Measurements from ENCODE around the gene DNAH12.

DNAH12 gene

GRCh38 chr3:57544181-57545125 lies at the start of gene DNAH12:
DNAH12 (minus strand) TSS chr3:57544344; CDS start chr3:57542870, 1,474 bp downstream.
- no peak for TF ChIP-seq CTCF (IDR thresholded peaks at IDR 0.05)
- H3K9me3 ChIP-seq = no peaks in the 10 kb centered on the region
- peaks cover 11% of the 10 kb centered on the region for H3K27me3 ChIP-seq
- no peak within 1 kb of the TSS for H3K4me3 ChIP-seq (ENCODE audit: low read depth in 1 of 2, low read length in 1 of 2)
- H3K27ac ChIP-seq = no peak within 1 kb of the TSS
- no peaks in the 10 kb centered on the region for H3K36me3 ChIP-seq
- H3K4me1 ChIP-seq (ENCODE audit: control insufficient read depth in 1 of 2, insufficient read depth in 1 of 2, low read depth in 1 of 2, low read length in 1 of 2) = peaks cover 6 to 10% of the 10 kb centered on the region in 2 experiments

GRCh38 chr3:57592306-57592705 lies 48.2 kb upstream of the DNAH12 start:
- H3K9me3 ChIP-seq = no peaks in the 10 kb centered on the region
- no peaks in the 10 kb centered on the region for H3K27me3 ChIP-seq
- TF ChIP-seq CTCF (IDR thresholded peaks at IDR 0.05) = no peak
- H3K4me1 ChIP-seq (ENCODE audit: control insufficient read depth in 1 of 2, insufficient read depth in 1 of 2, low read depth in 1 of 2, low read length in 1 of 2) = peaks cover 25 to 34% of the 10 kb centered on the region in 2 experiments
- H3K4me3 ChIP-seq (ENCODE audit: low read depth in 1 of 2, low read length in 1 of 2) = no peak overlapping the region
- no peaks in the 10 kb centered on the region for H3K36me3 ChIP-seq
- peak overlapping the region; percentile 41 for H3K27ac ChIP-seq

GRCh38 chr3:57587905-57588304 lies 43.8 kb upstream of the DNAH12 start:
- H3K36me3 ChIP-seq = peaks cover 9% of the 10 kb centered on the region
- H3K9me3 ChIP-seq = no peaks in the 10 kb centered on the region
- peaks cover 10% of the 10 kb centered on the region in 2 experiments for H3K4me1 ChIP-seq (ENCODE audit: control insufficient read depth in 1 of 2, insufficient read depth in 1 of 2, low read depth in 1 of 2, low read length in 1 of 2)
- H3K4me3 ChIP-seq (ENCODE audit: low read depth in 1 of 2, low read length in 1 of 2) = no peak overlapping the region
- H3K27me3 ChIP-seq = no peaks in the 10 kb centered on the region
- peak overlapping the region; percentile 49 for H3K27ac ChIP-seq
- no peak for TF ChIP-seq CTCF (IDR thresholded peaks at IDR 0.05)

GRCh38 chr3:57586778-57587177 lies 42.6 kb upstream of the DNAH12 start:
- TF ChIP-seq CTCF (IDR thresholded peaks at IDR 0.05) = no peak
- Histone ChIP-seq H3K36me3 (peaks cover 11% of the 10 kb centered on the region), H3K27me3 (no peaks in the 10 kb centered on the region)

GRCh38 chr3:57583544-57583943 lies 39.4 kb upstream of the DNAH12 start:
- Histone ChIP-seq H3K27ac (peak overlapping the region; percentile 20), H3K9me3 (no peaks in the 10 kb centered on the region), H3K36me3 (peaks cover 25% of the 10 kb centered on the region)

More at GRCh38 chr3:57586778-57587177, 42.6 kb upstream of the DNAH12 start:
- Histone ChIP-seq H3K4me1 (ENCODE audit: control insufficient read depth in 1 of 2, insufficient read depth in 1 of 2, low read depth in 1 of 2, low read length in 1 of 2) (peaks cover 10% of the 10 kb centered on the region in 2 experiments), H3K27ac (no peak overlapping the region), H3K4me3 (ENCODE audit: low read depth in 1 of 2, low read length in 1 of 2) (no peak overlapping the region), H3K9me3 (no peaks in the 10 kb centered on the region)

More at GRCh38 chr3:57583544-57583943, 39.4 kb upstream of the DNAH12 start:
- no peaks in the 10 kb centered on the region for H3K27me3 ChIP-seq
- TF ChIP-seq CTCF (IDR thresholded peaks at IDR 0.05) = no peak
- H3K4me3 ChIP-seq (ENCODE audit: low read depth in 1 of 2, low read length in 1 of 2) = no peak overlapping the region
- H3K4me1 ChIP-seq (ENCODE audit: control insufficient read depth in 1 of 2, insufficient read depth in 1 of 2, low read depth in 1 of 2, low read length in 1 of 2) = peaks cover 10% of the 10 kb centered on the region in 2 experiments
